GM19240 (cell line): Measurements from ENCODE around the gene CCDC28A.

Source experiments
- DNase-seq: peaks from one replicate; pipeline ENCODE4 v3.0.0; 2011; ENCODE audit warnings: low spot score; ENCODE audit not compliant: insufficient read length

CCDC28A gene

DNA sequence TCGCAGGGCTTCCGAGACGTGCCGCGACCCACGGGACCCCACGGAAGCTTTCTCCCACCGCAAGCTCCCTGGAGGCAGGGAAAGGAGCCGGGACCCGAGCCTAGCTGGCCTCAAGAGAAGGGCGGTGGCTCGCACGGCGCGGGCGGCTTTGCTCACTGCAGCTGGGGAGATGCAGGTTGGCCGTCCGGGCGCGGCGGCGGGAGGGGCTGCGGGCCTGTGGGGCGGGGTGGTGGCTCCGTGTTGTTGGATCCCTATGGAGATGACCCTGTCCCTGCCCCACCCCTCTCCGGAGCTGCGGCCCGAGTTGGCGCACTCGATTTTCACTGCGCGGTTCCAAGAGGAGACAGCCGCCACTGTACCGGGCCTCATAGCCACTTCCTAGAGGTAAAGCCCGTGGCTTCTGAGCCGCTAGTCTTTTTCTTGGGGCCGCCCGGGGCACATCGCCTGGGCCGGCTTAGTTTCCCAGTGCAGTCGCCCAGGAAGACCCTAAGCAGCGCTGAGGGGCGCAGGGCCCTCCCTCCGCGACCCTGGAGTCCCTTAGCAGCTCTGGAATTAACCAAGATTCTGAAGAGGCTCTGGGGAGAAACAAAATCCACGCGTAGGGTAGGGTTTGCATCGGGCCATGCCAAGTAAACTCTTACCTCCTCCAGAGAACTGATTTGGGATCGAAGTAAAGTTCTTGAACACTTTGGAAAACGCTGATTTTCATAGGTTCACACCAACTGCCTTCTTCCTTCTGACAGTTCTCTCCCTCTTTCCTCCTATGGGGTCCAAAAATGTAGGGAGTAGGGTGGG lies 22.4 kb downstream of the CCDC28A start, which contains the start of gene ECT2L:
Gene ECT2L, plus strand, starts transcription at position 279 of the 795 bp plus-strand sequence. CDS start 17,188 bp downstream, outside the sequence.
- DNase-seq, result no peak

- DNase-seq, result no peak
Observed at GRCh38 chr6:138796771-138797170, 23.2 kb downstream of the CCDC28A start.

DNA sequence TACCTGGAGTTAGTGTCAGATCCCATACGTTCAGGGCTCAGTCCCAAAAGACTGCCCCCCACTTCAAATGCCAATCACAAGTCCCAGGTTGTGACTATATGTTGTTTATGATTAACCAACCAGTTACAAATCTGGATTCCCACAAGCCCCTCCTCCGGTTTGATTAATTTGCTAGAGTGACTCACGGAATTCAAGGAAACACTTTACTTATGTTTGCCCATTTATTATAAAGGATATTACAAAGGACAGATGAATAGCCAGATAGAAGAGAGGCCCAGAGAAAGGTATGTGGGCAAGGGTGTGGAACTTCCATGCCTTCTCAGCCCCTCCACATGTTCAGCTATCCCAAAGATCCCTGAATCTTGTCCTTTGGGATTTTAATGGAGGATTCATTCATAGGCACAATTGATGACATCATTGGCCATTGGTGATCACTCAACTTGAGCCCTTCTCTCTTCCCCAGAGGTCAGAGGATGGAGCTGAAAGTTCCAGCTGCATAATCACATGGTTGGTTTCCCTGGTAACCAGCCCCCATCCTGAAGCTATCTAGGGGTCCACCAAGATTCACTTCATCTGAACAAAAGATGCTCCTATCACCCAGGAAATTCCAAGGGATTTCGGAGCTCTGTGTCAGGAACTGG lies 24.4 kb downstream of the CCDC28A start:
- no peak for DNase-seq

- DNase-seq, result no peak
Observed at GRCh38 chr6:138800377-138801150, 27.0 kb downstream of the CCDC28A start.

DNA sequence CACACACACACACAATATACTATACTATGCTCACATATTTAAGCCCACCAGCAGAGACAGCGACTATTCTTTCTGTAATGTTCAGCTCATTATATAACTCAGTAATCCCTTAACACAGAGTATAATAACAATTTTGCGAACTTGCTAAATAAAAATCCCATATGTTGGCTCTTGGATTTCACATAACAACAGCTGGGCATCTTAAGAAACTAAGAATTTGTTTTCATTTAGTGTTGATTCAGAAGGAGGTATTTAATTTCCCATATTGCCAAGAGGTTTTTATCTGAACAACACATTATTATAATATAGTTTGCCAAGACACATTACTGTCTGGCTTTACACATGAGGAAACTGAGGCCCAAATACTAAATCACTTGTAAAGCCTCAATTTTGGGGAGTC lies 29.8 kb downstream of the CCDC28A start:
- no peak for DNase-seq

- DNase-seq, result no peak
Observed at GRCh38 chr6:138803861-138804260, 30.3 kb downstream of the CCDC28A start.

GRCh38 chr6:138805016-138805765 lies 31.6 kb downstream of the CCDC28A start:
- no peak for DNase-seq

GRCh38 chr6:138806889-138807288 lies 33.3 kb downstream of the CCDC28A start:
- no peak for DNase-seq

- no peak for DNase-seq
Observed at GRCh38 chr6:138809677-138810076, 36.1 kb downstream of the CCDC28A start.

DNA sequence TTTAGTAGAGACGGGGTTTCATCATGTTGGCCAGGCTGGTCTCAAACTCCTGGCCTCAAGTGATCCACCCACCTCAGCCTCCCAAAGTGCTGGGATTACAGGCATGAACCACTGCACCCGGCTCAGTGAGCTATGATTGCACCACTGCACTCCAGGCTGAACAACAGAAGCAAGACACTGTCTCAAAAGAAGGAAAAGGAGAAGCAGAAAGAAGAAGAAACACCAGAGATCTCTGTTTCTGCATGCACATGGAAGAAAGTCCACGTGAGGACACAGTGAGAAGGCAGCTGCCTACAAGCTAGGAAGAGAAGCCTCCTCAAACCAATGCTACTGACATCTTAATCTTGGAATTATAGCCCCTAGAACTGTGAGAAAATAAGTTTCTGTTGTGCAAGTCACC lies 38.3 kb downstream of the CCDC28A start:
- DNase-seq, result no peak

DNA sequence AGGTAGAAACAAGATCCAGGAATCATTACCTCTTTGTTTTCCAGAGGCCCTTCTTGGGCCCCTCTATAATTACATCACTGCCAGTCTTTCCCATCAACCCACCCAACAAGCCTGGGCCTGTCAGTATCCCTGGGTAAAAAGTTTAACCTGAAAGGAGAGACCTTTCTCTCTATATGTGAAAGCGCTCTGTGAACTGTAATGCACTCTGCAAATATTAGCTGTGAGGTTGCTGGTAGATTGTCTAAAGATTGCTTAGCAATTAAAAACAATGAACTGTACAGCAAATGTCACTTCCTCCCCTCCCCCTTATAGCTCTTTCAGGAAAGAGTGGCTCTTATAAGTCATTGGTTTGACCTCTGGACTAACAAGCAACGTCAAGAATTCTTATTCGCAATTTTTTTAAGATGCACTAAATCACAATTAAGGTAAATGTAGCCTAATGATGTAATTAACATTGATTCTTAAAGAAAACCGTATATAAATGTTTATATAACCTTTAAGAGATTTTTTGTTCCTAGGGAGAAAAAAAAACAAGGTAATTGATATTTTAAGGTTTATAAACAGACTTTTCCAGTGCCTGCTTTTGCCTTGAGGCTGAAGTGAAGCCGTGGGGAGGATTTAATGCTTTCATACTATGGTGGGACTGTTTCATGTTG lies 40.7 kb downstream of the CCDC28A start:
- no peak for DNase-seq

GRCh38 chr6:138815221-138815620 lies 41.7 kb downstream of the CCDC28A start:
- no peak for DNase-seq

DNA sequence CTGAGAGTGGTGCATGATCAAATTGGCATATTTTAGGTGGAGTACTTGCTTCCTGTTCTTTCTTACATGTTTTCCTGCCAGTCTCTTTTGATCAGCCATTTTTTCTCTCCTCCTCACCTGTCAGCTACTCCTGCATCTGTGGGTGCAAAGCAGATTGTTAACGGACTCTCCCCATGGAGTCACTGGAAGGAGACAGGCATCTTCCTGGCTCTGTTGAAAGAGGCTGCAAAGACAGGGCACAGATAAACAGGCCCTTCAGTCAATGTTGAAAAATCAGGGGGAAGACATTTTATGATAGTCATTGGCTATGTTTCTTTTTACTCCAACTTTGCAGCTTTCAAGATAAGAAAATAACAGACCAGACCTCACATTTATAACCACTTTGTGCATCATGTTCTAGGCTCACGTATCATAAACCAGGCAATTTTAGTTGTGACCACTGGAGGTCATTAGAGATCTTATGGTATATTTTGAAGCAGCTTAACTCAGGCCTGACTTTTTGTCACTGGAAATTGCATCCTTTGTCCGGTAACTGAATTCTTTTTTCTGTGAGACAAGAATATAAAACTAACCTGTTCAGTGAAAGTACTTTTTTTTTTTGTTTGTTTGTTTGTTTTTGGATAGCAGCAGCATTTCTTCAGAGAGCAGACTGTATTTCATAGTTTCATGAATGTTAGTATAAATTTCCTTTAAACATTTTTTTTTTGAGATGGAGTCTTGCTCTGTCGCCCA lies 42.4 kb downstream of the CCDC28A start:
- DNase-seq, result no peak

DNA sequence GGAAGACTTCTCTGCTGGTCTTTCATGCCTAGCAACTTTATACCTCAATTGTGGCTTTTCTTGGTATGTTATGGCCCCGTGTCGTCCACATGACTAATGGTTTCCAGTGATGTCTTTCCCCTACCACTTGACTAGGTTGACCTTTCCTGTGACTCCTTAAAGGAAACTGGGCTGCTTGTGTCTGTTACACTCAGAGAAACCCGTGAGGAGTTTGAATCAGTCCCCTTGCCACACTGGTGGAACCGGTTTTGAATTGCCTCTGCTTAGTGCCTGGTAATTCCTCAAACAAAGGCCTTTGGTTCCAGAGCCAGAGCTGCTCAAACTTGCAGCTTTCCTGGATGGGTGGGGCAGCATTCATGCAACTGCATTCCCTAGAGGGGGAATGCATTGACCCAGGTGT lies 44.2 kb downstream of the CCDC28A start:
- DNase-seq, result no peak

DNA sequence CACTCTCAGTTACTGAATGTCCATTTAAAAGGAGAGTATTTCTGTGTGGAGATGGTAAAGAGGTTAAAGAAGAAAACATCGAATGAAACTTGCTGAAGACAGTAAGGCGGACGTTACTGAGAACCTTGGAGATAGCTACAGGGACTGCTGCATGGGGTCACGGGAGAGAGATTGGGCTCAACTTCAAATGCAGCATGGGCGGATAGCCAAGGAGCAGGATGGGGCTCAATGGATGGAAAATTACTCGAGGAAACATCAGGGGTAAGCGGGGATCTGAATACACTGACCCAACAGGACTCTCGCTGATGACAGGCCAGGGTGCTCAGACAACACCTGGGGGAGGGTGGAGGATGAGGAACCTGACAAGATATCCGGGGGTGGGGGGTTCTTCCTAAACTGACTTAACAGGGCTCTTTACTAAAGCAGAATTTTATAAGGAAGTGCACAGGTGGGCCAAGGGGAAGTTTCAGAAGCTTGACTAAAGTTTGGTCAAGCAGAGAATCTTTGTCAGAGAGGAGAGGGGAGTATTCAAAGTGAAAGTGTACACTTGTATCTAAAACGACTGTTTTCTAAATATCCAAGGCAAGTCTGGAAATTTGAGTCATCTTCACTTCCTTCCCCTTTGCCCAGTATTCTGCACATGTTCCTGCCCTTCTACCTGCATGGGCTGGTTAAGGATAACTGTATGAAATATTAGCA lies 45.1 kb downstream of the CCDC28A start:
- DNase-seq, result peak; percentile 34

DNA sequence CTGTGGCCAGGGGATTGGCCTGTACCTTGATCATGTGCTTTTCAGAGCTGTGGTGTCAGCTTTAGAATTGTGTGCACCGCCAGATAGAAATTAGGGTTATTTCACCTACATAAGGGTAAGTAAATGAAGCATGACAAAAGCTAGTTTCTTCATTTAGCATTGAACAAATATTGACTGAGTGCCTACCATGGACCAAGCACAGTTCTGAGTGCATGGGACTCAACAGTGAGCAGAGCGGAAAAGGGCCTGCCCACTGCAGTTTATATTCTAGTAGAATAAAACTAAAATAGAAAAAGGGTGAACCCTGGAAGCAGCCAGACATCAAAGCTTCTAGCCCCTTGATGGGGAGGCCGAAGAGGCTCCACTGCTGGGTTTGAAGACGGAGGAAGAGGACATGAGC lies 48.0 kb downstream of the CCDC28A start:
- no peak for DNase-seq

- DNase-seq, result no peak
Observed at GRCh38 chr6:138824482-138825144, 51.0 kb downstream of the CCDC28A start.

DNA sequence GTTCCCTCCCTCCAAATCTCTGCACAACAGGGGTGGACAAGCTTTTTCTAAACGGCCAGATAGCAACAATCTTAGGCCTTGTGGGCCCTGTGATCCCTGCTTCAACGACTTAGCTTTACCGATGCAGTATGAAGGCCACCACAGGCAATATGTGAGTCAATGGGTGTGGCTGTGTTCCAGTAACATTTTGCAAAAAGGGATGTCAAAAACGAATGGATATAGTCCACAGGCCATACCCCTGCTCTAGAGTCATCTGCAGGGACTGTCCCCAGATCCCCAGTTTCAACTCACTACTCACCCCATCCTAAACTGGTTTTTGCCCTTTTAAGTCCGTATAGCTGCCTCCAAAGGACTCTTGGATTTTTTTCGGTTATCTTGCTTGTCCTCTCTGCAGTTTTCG lies 56.7 kb downstream of the CCDC28A start:
- no peak for DNase-seq

DNA sequence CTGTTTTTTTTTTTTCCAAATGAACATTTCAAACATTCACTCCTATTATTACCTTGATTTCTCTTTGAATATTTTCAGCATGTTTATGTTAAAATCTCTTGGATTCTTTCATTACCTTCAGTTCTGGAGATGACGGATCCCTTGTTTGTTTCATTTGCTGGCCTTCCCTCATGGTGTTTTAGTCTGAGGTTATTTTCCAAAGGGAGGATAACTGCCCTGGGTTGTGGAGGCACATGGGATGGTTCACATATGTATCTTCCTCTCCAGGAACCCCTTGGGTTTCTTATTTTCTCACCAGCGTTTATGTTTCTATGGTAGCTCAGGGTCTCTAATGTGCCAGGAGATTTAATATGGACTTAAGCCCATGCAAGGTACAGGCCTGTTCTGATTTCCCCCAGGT lies 58.6 kb downstream of the CCDC28A start:
- no peak for DNase-seq
